Measurements from ENCODE around the gene PARD3.

DNA sequence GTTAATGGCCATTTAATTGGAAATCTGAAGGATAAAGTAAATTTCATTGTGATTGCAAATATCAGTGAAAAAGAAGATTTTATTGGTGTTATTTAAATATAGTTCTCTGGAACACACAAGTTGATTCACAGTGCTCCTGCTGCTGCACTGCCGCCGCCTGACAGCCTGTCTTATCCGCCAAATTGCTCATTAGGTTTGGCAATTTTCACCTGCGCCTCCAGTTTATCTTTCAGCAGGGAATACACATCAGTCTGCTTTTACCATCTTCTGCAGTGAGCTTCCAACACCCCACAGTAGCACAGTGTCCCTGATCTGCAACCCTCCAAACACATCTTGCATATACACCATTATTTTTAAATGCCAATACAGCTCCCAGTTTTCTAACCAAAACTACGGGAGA is 308.3 kb downstream of the PARD3 start:
- TF ChIP-seq CTCF (conservative IDR thresholded peaks at IDR 0.05; ENCODE audit: low read depth, low read length) (no peak), EZH2 (IDR thresholded peaks at IDR 0.05; ENCODE audit: low read length, unreplicated experiment) (no peak)
